Epidermal melanocyte (primary cell): ENCODE measurements around the gene SPRY2.

Experiments
- DNase-seq: peaks from one replicate; pipeline ENCODE4 v3.0.0; 2011; ENCODE audit warnings: low spot score; ENCODE audit not compliant: insufficient read length

The SPRY2 gene

DNA sequence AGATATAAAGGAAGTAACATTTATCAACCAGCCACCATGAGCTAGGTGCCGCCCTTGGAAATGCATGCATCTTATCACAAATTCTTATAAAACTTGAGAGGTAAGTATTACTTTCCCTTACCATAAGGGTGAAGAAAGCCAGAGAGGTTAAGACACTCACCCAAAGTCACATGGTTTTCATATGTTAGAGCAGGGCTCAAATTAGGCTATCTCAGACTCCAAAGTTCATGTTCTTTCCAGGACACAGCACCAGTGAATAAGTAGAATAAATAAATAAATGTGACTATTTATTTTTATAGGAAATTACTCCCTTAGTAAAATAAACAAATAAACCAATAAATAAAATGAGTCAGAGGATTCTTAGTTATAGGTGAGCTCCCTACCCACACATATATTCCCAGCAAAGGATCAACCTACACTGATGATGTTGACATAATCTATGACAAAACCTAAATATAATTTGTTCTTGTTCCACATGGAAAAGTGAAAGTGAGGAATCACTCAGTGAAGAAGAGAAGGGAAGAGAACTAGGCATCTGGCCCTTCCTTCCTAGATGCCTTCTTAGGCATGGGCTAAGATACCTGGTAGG is 27.2 kb downstream of the SPRY2 start:
- DNase-seq: no peak

GRCh38 chr13:80312967-80313366 is 28.0 kb downstream of the SPRY2 start:
- DNase-seq: no peak

DNA sequence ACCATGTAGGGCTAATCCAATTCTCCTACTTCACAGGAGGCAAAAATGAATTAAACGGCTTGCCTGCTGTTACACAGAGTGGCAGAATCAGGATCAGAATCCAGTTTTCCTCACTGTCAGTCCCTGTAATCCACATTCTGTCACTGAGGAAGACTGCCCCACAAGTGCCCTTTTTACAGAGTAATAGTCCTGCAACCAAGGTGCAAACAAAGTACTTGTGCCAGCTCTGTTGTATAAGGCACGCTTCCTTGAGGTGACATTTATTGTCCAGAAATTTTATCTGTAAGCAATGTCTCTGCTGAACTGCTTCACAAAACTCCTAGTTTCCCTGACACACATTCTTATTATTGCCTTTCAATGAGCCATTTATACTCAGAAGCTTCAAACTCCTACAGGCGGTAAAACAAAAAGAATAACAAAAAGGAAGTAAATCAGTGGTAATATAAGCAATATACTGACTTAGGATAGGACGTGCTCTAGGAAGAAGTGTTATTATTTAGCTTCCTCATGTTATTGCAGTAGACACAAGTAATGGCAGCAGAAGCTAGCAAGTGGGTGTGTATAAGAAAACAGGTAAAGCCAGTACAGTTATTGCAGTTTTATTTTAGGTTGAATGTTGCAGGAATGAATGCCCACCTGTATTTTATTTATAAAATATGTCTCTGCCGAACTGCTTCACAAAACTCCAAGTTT is 28.8 kb downstream of the SPRY2 start:
- no peak for DNase-seq

DNA sequence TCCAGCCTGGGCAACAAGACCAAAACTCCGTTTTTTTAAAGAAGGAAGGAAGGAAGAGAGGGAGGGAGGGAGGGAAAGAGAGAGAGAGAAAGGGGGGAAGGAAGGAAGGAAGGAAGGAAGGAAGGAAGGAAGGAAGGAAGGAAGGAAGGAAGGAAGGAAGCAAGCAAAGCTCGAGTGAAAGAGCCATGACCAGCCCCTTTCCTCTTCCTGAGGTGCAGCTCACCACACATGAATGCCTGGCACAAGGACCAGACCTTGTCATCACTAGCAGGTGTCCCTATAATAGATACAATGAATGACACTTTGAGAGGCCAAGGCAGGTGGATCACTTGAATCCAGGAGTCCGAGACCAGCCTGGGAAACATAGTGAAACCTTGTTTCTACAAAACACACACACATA is 31.0 kb downstream of the SPRY2 start:
- DNase-seq: no peak

GRCh38 chr13:80307401-80307987 is 33.4 kb downstream of the SPRY2 start:
- DNase-seq: no peak

GRCh38 chr13:80306337-80306972 is 34.5 kb downstream of the SPRY2 start:
- DNase-seq: no peak

DNA sequence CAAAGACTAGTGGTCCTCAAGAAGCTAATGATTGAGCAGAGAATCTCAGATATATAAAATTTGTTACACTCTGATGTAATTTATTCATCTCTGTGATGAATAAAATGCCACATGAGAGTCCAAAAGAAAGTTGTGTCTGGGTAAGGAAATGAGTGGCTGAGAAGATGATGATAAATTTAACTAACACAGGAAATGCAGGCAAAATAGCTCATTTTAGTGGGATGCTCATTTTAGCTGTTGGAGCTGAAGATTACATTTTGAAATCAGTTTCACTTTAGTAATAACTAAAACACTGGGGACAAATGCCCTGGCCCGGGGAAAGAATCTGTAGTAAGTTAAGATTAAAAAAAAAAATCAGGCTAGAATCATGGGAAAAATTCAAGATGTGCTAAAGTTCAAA is 35.2 kb downstream of the SPRY2 start:
- DNase-seq: no peak

DNA sequence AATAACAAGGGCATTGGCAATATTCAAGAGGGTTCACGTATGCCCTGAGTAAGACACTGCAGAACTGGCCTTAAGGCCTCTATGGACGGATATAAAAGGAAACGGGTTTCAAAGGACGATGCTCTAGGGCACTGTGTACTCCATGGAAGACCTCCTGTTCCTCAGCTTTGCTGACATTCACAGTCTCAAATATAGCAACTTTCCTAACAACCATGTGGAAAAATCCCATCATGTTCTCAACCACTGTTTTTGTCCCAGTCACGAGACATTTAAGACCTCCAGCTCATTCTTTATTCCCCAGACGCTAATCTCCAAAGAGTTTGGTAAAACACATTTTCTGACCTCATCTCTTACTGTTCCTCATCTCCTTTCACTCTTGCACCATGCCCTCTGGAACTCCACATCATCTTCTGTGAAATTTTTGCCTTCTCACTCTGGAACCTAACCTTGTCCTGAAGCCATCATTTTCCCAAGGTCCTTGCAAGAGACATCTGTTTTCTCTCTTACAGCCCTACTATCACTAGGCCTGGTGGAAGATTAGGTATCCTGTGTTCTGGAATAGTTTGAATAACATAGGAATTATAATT is 37.6 kb downstream of the SPRY2 start:
- no peak for DNase-seq

GRCh38 chr13:80299046-80299445 is 41.9 kb downstream of the SPRY2 start:
- no peak for DNase-seq

GRCh38 chr13:80297503-80297902 is 43.4 kb downstream of the SPRY2 start:
- no peak for DNase-seq

- no peak for DNase-seq
Measured at GRCh38 chr13:80297094-80297493, 43.8 kb downstream of the SPRY2 start.

DNA sequence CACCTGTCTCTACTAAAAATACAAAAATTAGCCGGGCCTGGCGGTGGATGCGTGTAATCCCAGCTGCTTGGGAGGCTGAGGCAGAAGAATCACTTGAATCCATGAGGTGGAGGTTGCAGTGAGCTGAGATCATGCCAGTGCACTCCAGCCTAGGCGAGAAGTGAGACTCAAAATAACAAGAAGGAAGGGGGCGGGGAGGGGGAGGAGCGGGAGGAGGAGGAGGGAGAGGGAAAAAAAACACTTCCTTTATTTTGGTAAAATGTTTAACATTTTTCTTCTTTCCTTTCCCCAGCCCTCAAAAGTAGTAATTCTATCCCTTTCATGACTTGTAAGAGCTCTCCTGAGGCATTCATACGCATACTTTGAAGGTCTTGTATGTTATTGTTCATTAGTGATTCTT is 44.3 kb downstream of the SPRY2 start:
- no peak for DNase-seq

DNA sequence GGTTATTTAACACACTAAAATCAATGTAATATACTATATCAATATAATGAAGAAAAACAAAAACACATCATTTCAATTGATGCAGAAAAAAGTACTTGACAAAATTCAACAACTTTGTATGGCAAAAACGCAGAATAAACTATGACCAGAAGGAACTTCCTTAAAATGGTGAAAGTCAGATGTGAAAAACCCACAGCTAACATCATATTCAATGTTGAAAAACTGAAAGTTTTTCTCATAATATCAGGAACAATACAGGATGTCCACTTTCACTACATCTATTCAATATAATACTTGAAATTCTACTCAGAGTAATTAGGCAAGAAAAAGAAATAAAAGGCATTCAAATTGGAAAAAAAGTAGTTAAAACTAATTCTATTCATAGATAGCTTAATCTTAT is 50.3 kb downstream of the SPRY2 start:
- DNase-seq: no peak
